HL-60 (cell line): Measurements from ENCODE around the gene FAM170B.

Source experiments
- CTCF ChIP-seq: IDR thresholded peaks from one replicate; pipeline ENCODE4 v1.5.1; 2011; ENCODE audit warnings: low read length, control low read depth, inconsistent platforms; ENCODE audit not compliant: insufficient read depth
- POLR2AphosphoS5 ChIP-seq: IDR thresholded peaks from 2 replicates; pipeline ENCODE4 v1.6.1; 2012; ENCODE audit warnings: low read depth
- SPI1 ChIP-seq: IDR thresholded peaks from 2 replicates; pipeline ENCODE4 v1.6.1; 2012; ENCODE audit warnings: low read depth, mild to moderate bottlenecking, borderline replicate concordance

- TF ChIP-seq POLR2AphosphoS5 (no peak), SPI1 (no peak), CTCF (no peak)
These were observed 37.7 kb upstream of the FAM170B start for GRCh38 chr10:49171326-49172060.
